ENCODE results near the gene HSD11B1.
A peak's percentile ranks its signal among the peaks of the same experiment; 100 is the strongest.
"Not testable (repeated sequence)": the region's sequence is repeated elsewhere in the genome, so short reads cannot be mapped to it uniquely, and the experiment has no call there.

Gene HSD11B1

DNA sequence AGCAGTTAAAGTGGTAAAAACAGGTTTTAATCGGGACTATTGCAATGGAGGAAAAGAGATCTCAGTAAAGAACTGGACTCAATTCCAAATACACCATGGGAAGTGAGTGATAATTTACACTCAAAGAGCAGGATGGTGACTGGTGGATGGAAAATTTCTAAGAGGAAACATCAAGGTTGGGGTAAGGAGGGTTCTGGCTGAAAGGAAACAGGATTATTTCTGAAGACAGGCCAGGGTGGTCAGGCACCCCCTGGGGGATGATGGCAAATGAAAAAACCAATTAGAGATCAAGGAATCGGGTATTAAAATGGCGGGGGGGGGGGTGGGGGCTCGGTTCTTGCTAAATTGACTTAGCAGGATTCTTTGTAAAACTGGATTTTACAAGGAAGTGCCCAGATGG, 12.3 kb upstream of the HSD11B1 start:
- no peak for DNase-seq

DNA sequence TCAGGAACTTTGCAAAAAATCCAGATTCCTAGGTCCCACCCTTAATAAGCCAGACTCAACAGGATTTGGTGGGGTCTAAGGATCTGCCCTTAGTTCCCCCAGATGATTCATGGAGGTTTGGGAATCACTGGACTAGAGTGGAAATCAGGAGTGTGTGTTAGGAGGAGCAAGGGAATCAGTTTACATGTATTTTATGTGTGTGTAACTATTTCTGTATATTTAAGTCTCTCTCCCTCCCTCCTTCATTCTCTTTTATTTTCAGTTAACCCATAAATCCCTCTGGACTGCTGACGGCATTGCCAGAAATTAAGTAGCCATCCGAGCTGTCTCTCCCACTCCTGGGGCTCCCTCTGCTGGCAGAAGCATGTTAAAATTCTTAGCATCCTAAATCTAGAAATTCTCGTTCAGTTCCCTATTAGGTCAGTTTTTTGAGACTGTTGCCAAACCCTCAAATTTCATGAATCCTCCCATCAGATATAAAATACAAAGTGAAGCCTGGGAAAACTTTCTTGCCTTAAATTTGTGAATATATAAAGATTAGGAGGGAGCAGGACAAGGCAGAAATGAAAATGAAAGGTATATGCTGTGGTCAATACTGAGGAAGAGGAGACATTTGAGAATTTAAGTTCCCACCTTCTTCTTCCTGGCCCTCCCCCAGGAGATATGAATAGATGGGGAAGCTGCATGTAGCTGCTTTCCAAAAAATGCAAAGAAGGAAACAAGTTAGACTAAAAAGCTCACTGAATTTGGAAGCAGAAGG, 11.7 kb upstream of the HSD11B1 start:
- DNase-seq = peak; percentile 92

GRCh38 chr1:209696673-209697072, 8.0 kb upstream of the HSD11B1 start:
- DNase-seq = no peak

- no peak for DNase-seq
Observed at GRCh38 chr1:209697126-209697525, 7.5 kb upstream of the HSD11B1 start.

DNA sequence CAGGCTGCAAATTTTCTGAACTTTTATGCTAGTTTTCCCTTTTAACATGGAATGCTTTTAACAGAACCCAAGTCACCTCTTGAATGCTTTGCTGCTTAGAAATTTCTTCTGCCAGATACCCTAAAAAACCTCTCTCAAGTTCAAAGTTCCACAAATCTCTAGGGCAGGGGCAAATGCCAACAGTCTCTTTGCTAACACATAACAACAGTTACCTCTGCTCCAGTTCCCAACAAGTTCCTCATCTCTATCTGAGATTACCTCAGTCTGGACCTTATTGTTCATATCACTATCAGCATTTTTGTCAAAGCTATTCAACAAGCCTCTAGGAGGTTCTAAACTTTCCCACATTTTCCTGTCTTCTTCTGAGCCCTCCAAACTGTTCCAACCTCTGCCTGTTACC, 4.0 kb upstream of the HSD11B1 start:
- DNase-seq = not testable (repeated sequence)

DNA sequence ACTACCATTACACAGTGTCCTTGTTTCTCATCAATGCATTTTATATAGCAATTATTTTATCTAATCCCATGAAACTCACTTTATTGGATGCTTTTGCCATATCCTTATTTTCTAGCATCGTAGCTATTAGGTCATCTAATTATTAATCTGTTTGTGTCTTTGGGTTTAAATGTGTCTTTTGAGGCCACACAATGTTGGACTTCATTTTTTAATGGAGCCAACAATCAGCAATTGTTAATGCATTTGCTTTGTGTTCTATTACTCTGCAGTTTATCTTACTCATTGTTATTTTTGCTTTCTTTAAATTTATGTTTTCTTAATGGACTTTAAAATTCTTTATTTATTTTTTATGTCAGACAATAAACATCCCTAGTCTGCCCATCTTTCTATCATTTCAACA, 1.8 kb upstream of the HSD11B1 start:
- no peak for DNase-seq

DNA sequence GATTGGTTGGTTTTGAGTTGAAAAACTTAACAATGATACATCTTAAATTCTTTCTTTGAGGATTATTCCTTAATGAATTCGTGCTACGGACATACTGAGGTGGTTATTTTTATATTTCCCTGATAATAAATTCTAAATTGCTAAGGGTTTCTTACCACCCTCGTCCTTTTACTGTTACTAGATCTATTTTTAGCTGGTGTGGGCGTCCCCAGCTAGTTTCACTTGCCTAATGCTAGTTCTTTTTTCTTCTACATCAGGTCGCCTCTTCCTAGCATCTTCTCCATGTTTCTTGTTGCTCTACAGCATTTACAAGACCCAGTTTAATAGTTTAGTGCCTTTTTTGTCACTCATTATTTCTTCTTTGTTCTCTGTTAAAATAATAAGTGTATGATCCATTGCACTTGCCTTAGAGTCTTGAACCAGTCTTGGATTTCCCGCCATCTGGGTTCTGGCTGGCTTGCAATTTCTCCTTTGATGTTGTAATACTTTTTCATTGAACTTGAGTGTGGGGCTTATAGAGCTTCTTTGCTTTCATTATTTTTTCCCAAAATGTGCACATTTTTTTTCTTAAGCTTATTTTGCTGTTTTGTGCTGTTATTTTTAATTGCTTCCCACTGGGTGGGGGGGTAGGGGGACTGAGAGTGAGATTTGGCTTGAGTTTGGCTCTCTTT, 677 bp upstream of the HSD11B1 start:
- DNase-seq = no peak

DNA sequence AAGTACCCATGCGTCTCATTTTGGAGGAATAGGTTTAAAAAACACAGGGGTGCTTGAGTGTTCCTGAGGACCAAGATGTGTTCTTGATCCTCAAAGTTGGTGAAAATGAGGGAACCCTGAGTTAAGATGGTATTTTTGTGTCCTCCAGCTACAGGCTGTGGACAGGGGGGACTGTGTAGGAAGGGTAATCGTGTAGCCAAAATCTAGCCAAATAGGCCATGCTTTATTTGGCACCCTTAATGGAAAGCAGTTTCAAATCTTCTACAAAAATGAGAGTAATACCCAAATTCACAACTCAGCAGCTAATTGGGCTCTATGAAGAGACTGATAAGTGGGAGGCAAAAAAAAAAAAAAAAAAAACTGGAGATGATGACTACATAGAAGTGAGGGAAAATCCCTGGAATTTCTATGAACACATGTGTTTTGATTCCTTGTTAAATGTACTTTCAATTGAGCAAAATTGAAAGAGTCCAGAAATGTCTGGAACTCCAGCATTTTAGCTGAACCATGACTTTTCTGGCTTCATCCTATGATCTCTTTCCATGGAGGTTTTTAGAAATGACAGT, 470 bp downstream of the HSD11B1 start:
- DNase-seq = no peak

DNA sequence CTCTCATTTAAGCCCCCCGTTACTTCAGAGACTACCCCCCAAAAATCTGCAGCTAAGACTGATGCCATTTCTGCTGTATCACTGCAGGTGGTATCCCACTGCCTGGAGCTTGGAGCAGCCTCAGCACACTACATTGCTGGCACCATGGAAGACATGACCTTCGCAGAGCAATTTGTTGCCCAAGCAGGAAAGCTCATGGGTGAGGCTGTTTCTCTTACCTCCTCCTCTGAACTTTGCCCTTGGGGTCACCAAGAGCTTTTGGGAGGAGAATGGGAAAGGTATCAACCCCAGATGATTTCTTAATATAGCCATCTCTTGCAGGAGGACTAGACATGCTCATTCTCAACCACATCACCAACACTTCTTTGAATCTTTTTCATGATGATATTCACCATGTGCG, 2.0 kb downstream of the HSD11B1 start:
- DNase-seq = no peak

- DNase-seq = no peak
Observed at GRCh38 chr1:209707308-209707707, 2.7 kb downstream of the HSD11B1 start.

GRCh38 chr1:209708297-209708696, 3.7 kb downstream of the HSD11B1 start:
- no peak for DNase-seq

DNA sequence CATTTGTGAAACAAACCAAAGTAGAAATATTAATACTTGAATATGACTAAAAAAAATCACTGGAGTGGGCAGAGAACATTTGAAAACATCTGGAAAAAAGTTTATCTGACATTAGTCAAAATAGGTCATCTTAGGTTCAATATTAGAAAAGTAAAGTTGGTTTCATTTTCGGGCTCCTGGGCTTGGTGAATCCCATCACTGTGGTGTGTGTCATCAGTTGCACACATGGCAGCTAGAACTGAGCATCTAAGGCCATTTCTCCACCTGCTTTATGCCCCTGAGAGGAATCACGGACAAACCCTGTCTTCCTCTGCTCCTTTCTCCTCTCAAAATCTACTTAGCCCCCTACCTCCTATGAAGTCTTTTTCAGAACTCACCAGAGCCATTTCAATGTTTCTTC, 5.4 kb downstream of the HSD11B1 start:
- no peak for DNase-seq

DNA sequence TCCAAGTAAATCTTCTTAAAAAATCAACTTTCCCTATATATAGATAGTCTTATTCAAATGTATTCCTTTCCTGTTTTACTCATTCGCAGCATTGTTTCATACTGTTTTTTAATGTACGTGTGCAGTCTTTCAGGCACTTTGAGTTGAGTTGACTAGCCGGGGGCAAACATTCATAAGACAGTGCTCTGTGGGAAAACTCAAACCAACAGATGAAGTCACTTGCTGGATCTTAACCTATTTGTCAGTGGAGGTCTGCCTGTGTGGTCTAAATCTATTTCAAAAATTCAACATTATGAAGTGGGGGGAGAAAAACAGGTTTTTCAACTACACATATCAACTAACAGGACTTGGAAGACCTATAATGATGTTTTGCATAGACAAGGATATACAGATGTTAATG, 6.2 kb downstream of the HSD11B1 start:
- peak; percentile 16 for DNase-seq

GRCh38 chr1:209714338-209714737, 9.7 kb downstream of the HSD11B1 start:
- DNase-seq = no peak

DNA sequence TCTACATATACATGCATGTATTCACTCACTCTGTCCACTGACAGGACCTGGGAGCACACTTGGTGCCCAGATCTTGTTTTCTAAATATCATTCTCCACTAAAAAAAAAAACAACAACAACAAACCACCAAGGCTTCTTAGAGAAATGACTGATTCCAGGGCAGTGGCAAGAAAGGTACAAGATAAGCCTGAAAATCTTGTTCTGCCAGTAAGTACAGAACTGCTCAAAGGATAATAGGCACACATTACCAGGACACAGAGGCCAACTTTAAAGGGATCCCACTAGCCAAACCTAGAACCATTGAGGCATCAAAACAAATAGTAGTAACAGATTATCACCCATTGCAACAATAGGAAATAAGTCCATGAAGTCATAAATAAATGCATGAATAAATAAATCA, 10.7 kb downstream of the HSD11B1 start:
- no peak for DNase-seq

GRCh38 chr1:209717818-209718217, 13.2 kb downstream of the HSD11B1 start:
- DNase-seq = no peak

DNA sequence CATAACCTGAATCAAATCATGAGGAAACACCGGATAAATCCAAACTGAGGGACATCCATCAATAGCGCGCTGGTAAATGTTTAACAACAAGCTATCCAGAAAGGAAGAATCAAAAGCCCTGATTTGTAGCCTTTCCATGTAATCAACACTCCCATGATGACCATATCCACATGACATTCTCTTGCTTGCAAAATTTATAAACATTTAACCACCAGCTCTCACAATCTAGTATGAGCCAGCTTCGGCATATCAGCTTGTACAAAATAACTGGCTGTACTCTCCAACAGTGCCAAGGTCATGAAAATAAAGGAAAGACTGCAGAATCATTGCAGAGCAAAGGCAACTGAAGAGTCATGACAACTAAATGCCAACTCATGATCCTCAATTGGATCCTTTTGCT, 15.7 kb downstream of the HSD11B1 start:
- no peak for DNase-seq

- DNase-seq = no peak
Observed at GRCh38 chr1:209720826-209721225, 16.2 kb downstream of the HSD11B1 start.

GRCh38 chr1:209721323-209721722, 16.7 kb downstream of the HSD11B1 start:
- DNase-seq = no peak

GRCh38 chr1:209723265-209723664, 18.6 kb downstream of the HSD11B1 start:
- DNase-seq = no peak

DNA sequence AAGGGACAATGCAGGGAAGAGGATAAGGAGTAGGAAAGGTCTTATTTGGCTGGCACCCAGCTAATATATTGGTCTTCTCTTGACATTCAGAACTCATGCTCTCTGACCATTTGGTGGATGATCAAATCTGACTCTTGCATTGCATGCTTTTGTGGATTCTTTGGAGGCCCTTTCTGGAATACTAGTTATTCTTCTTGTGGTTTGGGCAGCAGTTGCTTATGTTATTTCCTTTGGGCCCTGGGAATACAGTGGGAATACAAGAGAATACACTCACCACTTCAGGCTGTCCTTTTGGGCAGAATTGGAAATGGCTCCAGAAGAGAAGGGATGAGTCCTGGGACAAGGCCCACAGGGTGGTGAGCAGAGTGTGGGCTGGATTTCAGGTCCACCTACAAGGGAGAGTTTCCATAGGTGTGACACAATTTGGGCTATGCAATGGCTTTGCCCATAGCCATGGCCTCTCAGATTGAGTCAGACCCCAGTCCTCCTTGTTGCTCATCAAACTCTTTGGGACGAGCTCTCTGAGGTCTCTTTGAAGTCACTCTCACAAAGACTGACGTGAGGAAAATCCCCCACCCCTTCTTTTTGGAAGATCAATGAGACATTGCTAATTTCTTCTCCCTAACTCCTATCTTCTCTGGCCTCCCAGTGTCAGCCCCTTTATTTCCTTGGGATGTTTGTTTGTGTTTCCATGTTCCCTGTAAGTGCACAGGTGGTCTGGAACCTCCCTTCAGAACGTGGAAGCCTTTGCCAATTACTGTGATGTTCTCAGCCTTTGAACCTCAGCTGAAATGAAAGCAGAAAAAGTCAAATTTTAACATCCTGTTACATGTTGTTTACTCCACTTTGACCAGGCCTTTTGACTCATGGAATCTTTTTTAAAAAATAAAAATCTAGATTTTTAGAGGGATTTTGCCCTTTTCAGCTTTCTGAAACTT, 19.4 kb downstream of the HSD11B1 start:
- DNase-seq = no peak

GRCh38 chr1:209727286-209727685, 22.6 kb downstream of the HSD11B1 start:
- DNase-seq = no peak

DNA sequence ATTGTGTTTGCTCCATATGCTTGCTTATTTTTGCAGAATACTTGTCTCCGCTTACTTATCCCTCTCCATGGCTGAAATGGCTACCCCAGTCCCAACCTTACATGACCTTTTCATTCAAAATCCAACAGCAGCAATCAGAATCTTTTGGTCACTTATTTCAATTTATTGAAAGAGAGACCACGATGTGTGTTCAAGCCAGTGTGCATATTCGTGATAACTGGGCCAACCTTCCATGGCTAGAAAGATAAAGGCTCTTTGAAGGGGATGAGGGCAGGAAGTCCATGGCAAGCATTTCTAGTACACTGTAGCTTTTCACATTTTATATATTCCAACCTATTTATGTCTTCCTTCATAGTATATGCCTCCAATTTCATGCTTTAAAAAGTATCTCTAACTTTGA, 23.1 kb downstream of the HSD11B1 start:
- DNase-seq = no peak
